Endodermal cell (in vitro differentiated cells): ENCODE results near the gene FBXO33. TPM values are rescaled to one million over a fixed set of nuclear protein-coding genes. Genes with fewer than 3 reads are reported as not detected.

Experiments used
- DNase-seq: peaks from one replicate; pipeline ENCODE4 v3.0.0-alpha.2; 2017
- H3K27ac ChIP-seq: 2 replicates; pipeline ENCODE4 v1.5.1; 2013; ENCODE audit warnings: mild to moderate bottlenecking, low read depth, low read length, moderate library complexity
- H3K27me3 ChIP-seq: 2 replicates; pipeline ENCODE4 v1.6.1; 2013; ENCODE audit warnings: mild to moderate bottlenecking, low read length, moderate library complexity; ENCODE audit not compliant: insufficient read depth, control insufficient read depth, poor library complexity, severe bottlenecking
- H3K36me3 ChIP-seq: 2 replicates; pipeline ENCODE4 v1.7.0; 2013; ENCODE audit warnings: mild to moderate bottlenecking, low read length, moderate library complexity; ENCODE audit not compliant: control insufficient read depth, insufficient read depth
- H3K4me1 ChIP-seq: one replicate; pipeline ENCODE4 v1.7.0; 2013; ENCODE audit warnings: low read length; ENCODE audit not compliant: control insufficient read depth, insufficient read depth
- H3K4me3 ChIP-seq: 2 replicates; pipeline ENCODE4 v1.5.1; 2013; ENCODE audit warnings: mild to moderate bottlenecking, low read length, moderate library complexity
- H3K9ac ChIP-seq: 2 replicates; pipeline ENCODE4 v1.6.1; 2013; ENCODE audit warnings: mild to moderate bottlenecking, low read length, moderate library complexity; ENCODE audit not compliant: poor library complexity, severe bottlenecking; ENCODE audit errors: extremely low read depth
- H3K9me3 ChIP-seq: 2 replicates; pipeline ENCODE4 v1.6.1; 2013; ENCODE audit warnings: mild to moderate bottlenecking, low read length, moderate library complexity; ENCODE audit not compliant: control insufficient read depth
- H3K27ac Mint-ChIP-seq: 2 replicates; pipeline ENCODE4 v1.8.0; 2020; ENCODE audit warnings: mixed read lengths
- H3K27me3 Mint-ChIP-seq: 2 replicates; pipeline ENCODE4 v1.8.0; 2021; ENCODE audit warnings: mild to moderate bottlenecking, mixed read lengths; ENCODE audit not compliant: insufficient read depth
- H3K36me3 Mint-ChIP-seq: 2 replicates; pipeline ENCODE4 v1.8.0; 2020; ENCODE audit warnings: low read depth, mixed read lengths
- H3K4me1 Mint-ChIP-seq: 2 replicates; pipeline ENCODE4 v1.8.0; 2020; ENCODE audit warnings: mixed read lengths
- H3K4me3 Mint-ChIP-seq: 2 replicates; pipeline ENCODE4 v1.8.0; 2020; ENCODE audit warnings: mild to moderate bottlenecking, moderate library complexity, mixed read lengths
- H3K9me3 Mint-ChIP-seq: 2 replicates; pipeline ENCODE4 v1.8.0; 2020; ENCODE audit warnings: mild to moderate bottlenecking, mixed read lengths
- WGBS, 2 experiments: methylation state at CpG; one replicate each; pipeline versions ENCODE4 v1.1.5 to v1.1.7; 2013; ENCODE audit warnings: missing lambda C conversion rate in 2 of 2, mixed read lengths in 1 of 2; ENCODE audit not compliant: insufficient coverage in 1 of 2, insufficient read length in 1 of 2; 5-methylcytosine and 5-hydroxymethylcytosine counted together
- long read RNA-seq, 4 experiments: library from polyadenylated mRNA in 2 of 4; library from RNA in 1 of 4; library from capped mRNA in 1 of 4; stranded (forward) in 3 of 4; unstranded in 1 of 4; transcript quantifications; one replicate each; pipeline ENCODE4 v2.0.0, GENCODE V29; 2020 to 2021; ENCODE audit warnings: inconsistent platforms in 1 of 4
- polyA plus RNA-seq, 2 experiments: library from polyadenylated mRNA; stranded (reverse); fragments of 50-300 nt; gene quantifications; one replicate each; pipeline ENCODE4 v1.2.3, GENCODE V29; 2013
- total RNA-seq, 2 donors: library from RNA; stranded (reverse); fragmentation: NEBNext Ultra II Directional in 1 of 2; extraction: Animal tissue kit (Norgen Biotek cat#: 25700) in 1 of 2; gene quantifications; 2 replicates in 1 of 2; 3 replicates in 1 of 2; pipeline ENCODE4 v1.2.1, GENCODE V29; 2021
- TF ChIP-seq, protein P1 (sequence below): fragments of 200-600 bp; sonication (generic); conservative IDR thresholded peaks from 2 replicates; pipeline ENCODE4 v1.5.0; 2021; ENCODE audit warnings: antibody characterized with exemption, mild to moderate bottlenecking

The FBXO33 gene, protein sequence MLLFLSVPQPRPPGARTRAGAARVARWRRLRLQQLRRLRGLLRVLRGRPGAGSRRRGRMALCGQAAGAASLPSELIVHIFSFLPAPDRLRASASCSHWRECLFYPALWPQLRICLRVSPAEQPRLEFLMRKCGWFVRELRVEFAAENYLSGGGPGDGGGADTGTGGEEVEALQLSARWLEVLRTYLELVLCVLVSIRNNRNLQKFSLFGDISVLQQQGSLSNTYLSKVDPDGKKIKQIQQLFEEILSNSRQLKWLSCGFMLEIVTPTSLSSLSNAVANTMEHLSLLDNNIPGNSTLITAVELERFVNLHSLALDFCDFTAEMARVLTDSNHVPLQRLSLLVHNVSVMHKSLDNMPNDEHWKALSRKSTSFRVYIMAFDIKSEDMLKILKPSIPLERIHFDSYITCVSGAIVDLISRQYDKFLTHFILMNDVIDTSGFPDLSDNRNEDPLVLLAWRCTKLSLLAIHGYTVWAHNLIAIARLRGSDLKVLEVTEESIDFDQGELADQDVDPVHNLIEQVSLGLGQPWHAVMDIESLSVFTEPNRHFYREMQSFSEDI
- total RNA-seq, result 10 to 100 TPM; 10.2 to 12.8 TPM
- 9.6 TPM for polyA plus RNA-seq (2013, experiment 1 of 2)
- 9.9 TPM for polyA plus RNA-seq (2013, experiment 2 of 2)
- long read RNA-seq, experiment 1, partial matches to known transcripts, result 1 of 9 reads
- long read RNA-seq, experiment 1, other reads (novel, unspliced or antisense), result 5 of 9 reads
- long read RNA-seq, experiment 2, transcript FBXO33-201 (4 exons, 3,853 nt), result major isoform, 30 of 33 reads
- long read RNA-seq, experiment 2, partial matches to known transcripts, result 2 of 33 reads
- long read RNA-seq, experiment 2, other reads (novel, unspliced or antisense), result 1 of 33 reads
- long read RNA-seq, experiment 3, partial matches to known transcripts, result 0 of 1 reads
- long read RNA-seq, experiment 3, other reads (novel, unspliced or antisense), result 0 of 1 reads
- long read RNA-seq, experiment 4, result 0 reads

DNA sequence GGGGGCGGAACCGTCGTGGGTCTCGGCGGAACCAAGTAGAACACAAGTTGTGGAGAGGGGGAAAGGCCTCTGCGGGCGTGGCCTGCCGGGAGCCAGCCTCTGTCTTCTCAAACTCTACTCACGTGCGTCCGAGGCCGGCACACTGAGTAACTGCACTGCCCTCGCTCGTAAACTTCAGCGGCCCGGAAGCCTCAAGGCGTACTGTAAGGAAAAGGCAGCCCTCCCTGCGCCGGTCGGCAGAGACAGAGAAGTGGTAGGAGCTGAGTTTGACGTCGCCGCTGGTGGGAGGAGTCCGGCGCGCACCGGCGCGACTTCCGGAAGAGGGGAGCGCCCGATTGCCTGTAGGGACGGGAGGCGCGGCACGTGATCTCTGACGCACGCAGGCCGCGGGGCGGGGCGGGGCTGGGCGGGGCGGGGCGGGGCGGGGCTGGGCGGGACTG lies at the start of gene FBXO33:
FBXO33 (minus strand) TSS at position 255 of the 440 bp plus-strand sequence. CDS start 271 bp downstream, outside the sequence.
- Histone ChIP-seq H3K36me3 (no peaks in the 10 kb centered on the region), H3K9ac (peak within 1 kb of the TSS; percentile 100), H3K4me3 (peak within 1 kb of the TSS; percentile 95), H3K4me1 (peaks cover 5% of the 10 kb centered on the region), H3K9me3 (no peaks in the 10 kb centered on the region), H3K27me3 (no peaks in the 10 kb centered on the region), H3K27ac (peak within 1 kb of the TSS; percentile 100)
- Mint-ChIP-seq H3K4me3 (peak within 1 kb of the TSS; percentile 95), H3K36me3 (no peaks in the 10 kb centered on the region), H3K9me3 (no peaks in the 10 kb centered on the region), H3K4me1 (peaks cover 23% of the 10 kb centered on the region), H3K27me3 (no peaks in the 10 kb centered on the region), H3K27ac (peak within 1 kb of the TSS; percentile 100)
- TF ChIP-seq, protein P1, sequence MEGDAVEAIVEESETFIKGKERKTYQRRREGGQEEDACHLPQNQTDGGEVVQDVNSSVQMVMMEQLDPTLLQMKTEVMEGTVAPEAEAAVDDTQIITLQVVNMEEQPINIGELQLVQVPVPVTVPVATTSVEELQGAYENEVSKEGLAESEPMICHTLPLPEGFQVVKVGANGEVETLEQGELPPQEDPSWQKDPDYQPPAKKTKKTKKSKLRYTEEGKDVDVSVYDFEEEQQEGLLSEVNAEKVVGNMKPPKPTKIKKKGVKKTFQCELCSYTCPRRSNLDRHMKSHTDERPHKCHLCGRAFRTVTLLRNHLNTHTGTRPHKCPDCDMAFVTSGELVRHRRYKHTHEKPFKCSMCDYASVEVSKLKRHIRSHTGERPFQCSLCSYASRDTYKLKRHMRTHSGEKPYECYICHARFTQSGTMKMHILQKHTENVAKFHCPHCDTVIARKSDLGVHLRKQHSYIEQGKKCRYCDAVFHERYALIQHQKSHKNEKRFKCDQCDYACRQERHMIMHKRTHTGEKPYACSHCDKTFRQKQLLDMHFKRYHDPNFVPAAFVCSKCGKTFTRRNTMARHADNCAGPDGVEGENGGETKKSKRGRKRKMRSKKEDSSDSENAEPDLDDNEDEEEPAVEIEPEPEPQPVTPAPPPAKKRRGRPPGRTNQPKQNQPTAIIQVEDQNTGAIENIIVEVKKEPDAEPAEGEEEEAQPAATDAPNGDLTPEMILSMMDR, result no peak
- WGBS, 2 experiments, result 0% methylated on average over 6 to 47 of the region's 47 CpGs
- DNase-seq, result peak; percentile 98

DNA sequence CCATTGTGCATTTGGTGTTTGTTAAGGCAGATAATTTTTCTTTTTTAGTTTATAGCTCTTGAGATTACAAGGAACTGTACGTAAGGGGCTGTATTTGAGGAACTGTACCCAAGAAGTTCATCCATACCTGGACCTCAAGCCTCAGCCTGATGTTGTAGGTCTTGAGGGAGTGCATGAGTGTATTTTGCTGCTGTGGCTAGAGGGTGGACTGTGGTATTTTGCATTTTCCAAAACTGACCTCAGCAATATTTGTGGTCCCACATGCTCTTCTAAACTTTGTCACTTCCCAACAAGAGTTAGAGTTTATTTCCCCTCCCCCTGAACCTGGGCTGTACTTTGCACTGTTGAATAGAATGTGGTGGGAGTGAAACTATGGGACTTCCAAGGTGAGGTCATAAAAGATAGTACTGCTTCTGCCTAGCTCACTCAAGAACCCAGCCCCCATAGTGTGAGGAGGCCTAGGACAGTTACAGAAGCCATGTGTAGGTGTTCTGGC lies 42.2 kb upstream of the FBXO33 start:
- H3K4me3 Mint-ChIP-seq, result no peak overlapping the region
- H3K9me3 Mint-ChIP-seq, result peaks cover 2% of the 10 kb centered on the region
- no peak overlapping the region for H3K27ac Mint-ChIP-seq
- TF ChIP-seq, protein P1, result no peak
- H3K36me3 ChIP-seq, result no peaks in the 10 kb centered on the region
- WGBS, 2 experiments, result 93 to 100% methylated on average over 1 of the region's 1 CpG
- H3K4me3 ChIP-seq, result no peak overlapping the region
- H3K9ac ChIP-seq, result no peak overlapping the region
- peaks cover 13% of the 10 kb centered on the region for H3K36me3 Mint-ChIP-seq
- H3K4me1 ChIP-seq, result no peaks in the 10 kb centered on the region
- H3K27ac ChIP-seq, result no peak overlapping the region
- no peaks in the 10 kb centered on the region for H3K9me3 ChIP-seq
- peaks cover 2% of the 10 kb centered on the region for H3K27me3 Mint-ChIP-seq
- H3K4me1 Mint-ChIP-seq, result no peaks in the 10 kb centered on the region
- no peak for DNase-seq
- no peaks in the 10 kb centered on the region for H3K27me3 ChIP-seq

DNA sequence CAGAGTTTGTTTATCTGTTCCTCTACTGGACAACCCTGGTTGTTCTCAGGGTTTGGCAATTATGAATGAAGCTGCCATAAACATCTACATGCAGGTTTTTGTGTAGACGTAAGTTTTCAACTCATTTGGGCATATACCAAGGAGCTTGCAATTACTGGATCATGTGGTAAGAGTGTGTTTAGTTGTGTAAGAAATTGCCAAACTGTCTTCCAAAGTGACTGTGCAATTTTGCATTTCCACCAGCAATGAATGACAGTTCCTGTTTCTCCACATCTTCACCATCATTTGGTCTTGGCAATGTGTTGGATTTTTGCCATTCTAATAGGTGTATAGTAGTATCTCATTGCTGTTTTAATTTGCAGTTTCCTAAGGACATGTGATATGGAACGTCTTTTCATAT lies 39.8 kb upstream of the FBXO33 start:
- Mint-ChIP-seq H3K27ac (no peak overlapping the region), H3K4me1 (peaks cover 2% of the 10 kb centered on the region), H3K9me3 (peaks cover 2% of the 10 kb centered on the region), H3K27me3 (no peaks in the 10 kb centered on the region), H3K4me3 (no peak overlapping the region), H3K36me3 (peaks cover 10% of the 10 kb centered on the region)
- no peak overlapping the region for H3K4me3 ChIP-seq
- no peak overlapping the region for H3K27ac ChIP-seq
- 94 to 100% methylated on average over 1 to 2 of the region's 2 CpGs for WGBS, 2 experiments
- DNase-seq, result no peak
- no peak overlapping the region for H3K9ac ChIP-seq
- H3K36me3 ChIP-seq, result no peaks in the 10 kb centered on the region
- TF ChIP-seq, protein P1, result no peak
- no peaks in the 10 kb centered on the region for H3K4me1 ChIP-seq
- H3K27me3 ChIP-seq, result no peaks in the 10 kb centered on the region
- H3K9me3 ChIP-seq, result no peaks in the 10 kb centered on the region
